ENCODE data around the gene ASPHD2.

- TF ChIP-seq, protein P1, sequence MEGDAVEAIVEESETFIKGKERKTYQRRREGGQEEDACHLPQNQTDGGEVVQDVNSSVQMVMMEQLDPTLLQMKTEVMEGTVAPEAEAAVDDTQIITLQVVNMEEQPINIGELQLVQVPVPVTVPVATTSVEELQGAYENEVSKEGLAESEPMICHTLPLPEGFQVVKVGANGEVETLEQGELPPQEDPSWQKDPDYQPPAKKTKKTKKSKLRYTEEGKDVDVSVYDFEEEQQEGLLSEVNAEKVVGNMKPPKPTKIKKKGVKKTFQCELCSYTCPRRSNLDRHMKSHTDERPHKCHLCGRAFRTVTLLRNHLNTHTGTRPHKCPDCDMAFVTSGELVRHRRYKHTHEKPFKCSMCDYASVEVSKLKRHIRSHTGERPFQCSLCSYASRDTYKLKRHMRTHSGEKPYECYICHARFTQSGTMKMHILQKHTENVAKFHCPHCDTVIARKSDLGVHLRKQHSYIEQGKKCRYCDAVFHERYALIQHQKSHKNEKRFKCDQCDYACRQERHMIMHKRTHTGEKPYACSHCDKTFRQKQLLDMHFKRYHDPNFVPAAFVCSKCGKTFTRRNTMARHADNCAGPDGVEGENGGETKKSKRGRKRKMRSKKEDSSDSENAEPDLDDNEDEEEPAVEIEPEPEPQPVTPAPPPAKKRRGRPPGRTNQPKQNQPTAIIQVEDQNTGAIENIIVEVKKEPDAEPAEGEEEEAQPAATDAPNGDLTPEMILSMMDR (IDR thresholded peaks at IDR 0.05), result no peak
- TF ChIP-seq POLR2A (IDR thresholded peaks at IDR 0.05), result no peak
- no peak for TF ChIP-seq POLR2AphosphoS5 (IDR thresholded peaks at IDR 0.05)
These were observed 54.0 kb downstream of the ASPHD2 start for GRCh38 chr22:26483043-26483438.

Data from prostate gland (tissue), 2 donors.